Measurements from ENCODE around the gene PLBD1.

PLBD1 gene, protein sequence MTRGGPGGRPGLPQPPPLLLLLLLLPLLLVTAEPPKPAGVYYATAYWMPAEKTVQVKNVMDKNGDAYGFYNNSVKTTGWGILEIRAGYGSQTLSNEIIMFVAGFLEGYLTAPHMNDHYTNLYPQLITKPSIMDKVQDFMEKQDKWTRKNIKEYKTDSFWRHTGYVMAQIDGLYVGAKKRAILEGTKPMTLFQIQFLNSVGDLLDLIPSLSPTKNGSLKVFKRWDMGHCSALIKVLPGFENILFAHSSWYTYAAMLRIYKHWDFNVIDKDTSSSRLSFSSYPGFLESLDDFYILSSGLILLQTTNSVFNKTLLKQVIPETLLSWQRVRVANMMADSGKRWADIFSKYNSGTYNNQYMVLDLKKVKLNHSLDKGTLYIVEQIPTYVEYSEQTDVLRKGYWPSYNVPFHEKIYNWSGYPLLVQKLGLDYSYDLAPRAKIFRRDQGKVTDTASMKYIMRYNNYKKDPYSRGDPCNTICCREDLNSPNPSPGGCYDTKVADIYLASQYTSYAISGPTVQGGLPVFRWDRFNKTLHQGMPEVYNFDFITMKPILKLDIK

DNA sequence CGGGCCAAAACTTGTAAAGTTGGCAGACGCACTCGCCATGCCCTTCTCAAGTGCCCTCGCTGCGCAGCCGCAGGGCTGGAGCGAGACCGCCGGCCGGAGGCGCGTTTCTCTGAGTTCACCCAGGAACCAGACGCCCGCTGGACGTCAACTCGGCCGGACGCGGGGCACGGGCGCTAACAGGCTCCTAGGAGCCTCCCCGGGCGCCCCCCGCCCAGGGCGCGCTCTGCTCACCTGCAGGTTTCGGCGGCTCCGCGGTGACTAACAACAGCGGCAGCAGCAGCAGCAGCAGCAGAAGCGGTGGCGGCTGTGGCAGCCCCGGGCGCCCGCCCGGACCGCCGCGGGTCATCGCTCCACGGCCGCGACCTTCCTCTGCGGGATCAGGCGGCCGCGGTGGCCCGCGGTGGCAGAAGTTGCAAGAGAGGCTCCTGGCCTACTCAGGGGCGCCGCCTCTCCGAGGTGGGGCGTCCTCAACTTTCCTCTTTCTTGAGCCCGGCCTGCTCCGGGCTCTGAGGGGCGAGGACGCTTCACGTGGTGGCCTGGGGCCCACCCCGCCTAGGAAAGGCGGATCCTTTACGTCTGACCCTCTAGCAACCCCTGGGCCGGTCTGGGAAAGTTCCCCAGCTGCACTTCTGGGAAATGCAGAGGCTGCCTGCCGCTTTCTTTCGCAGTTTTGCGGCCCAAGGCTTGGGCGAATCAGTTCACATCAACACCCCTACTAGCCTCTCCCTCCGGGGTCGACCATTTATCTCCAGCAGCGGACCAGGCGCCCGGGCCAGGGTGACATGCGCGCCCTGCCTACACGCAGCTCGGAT, at the start of gene PLBD1:
PLBD1 (minus strand) TSS at position 533 of the 812 bp plus-strand sequence; CDS start at position 346, 187 bp downstream.
- in situ Hi-C loops (cut with MboI; ENCODE audit: low sequenced_read_pairs), result no loop called here

DNA sequence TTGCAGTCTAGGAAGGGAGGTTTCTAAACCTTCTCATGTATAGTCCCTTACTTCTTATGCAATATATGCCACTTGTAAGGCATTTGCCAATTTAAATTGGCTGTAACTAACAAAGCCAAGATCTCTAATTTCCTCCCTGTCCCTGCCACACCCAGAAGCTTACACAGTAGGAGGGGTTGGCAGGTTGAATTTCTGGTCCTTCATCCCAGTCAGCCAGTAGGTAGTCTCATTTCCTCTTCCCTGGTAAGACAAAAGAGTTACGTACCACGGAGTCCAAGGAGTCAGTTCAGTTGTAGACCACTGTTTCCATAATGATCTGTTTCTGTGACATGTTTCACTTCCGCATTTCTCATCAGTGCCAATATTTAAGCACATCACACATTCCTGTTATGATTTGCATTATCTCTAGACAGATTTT, 47.0 kb upstream of the PLBD1 start:
- in situ Hi-C loops (cut with MboI; ENCODE audit: low sequenced_read_pairs), result no loop called here

DNA sequence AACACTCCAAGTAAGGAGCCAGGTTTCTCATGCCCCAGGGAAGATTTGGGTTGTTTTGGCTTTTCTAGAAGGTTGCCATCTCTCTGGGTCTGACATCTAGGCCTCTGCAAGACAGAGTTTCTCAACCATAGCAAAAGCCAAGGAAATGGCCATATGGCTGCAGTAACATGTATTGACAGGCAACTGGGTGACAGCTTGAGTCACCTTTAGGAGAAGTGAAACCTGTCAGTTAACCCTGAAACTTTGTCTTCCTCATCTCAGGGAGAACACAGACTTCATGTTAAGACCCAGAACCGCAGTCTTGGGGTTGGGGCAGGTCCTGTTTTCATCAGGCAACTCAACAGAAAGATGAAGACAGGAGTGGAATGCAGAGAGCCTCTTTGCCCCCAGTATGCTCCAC, 46.0 kb upstream of the PLBD1 start:
- in situ Hi-C loops (cut with MboI; ENCODE audit: low sequenced_read_pairs), result no loop called here

DNA sequence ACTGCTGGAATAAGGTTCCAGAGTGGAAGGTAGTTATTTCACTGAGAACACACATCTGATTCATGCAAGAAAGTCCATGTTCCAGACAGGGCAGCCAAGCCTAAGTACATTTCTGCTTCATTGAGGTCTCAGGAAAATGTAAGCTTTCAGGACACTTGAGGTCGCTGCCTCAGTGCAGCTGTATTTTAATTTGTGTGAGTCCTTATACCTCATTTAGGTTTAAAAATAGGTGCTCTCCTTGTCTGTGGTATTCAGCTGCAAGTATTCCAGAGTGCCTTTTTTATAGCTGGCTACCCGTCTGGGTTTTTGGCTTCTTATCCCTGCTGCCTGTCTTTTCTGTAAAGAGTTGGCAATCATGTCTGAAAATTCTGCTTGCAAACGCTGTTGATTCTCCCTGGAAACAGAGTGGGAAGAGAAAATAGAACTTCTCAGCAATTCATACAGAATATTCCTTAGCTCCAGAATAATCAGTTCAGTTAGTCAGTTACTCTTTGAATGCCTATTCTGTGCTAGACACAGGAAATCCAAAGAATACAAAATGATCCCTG, 45.3 kb upstream of the PLBD1 start:
- in situ Hi-C loops (cut with MboI; ENCODE audit: low sequenced_read_pairs), result no loop called here

DNA sequence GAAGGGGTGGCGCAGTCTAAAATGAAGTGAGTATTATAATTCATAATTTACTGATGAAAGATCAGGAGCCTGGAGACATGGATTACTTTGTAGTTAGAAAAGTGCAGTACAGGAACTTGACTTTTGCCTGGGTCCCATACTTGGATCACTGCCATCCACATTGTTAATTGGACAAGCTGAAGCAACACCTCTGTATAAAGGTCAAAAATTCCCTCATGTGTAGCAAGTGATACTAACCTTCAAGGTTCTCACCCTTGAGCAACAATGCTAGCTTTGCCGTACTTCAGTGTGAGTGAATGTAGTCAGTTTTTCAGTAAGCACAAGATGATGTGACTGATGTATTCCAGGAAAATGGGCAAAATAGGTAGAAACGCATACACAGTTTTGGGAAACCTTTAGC, 44.6 kb upstream of the PLBD1 start:
- in situ Hi-C loops (cut with MboI; ENCODE audit: low sequenced_read_pairs), result no loop called here

DNA sequence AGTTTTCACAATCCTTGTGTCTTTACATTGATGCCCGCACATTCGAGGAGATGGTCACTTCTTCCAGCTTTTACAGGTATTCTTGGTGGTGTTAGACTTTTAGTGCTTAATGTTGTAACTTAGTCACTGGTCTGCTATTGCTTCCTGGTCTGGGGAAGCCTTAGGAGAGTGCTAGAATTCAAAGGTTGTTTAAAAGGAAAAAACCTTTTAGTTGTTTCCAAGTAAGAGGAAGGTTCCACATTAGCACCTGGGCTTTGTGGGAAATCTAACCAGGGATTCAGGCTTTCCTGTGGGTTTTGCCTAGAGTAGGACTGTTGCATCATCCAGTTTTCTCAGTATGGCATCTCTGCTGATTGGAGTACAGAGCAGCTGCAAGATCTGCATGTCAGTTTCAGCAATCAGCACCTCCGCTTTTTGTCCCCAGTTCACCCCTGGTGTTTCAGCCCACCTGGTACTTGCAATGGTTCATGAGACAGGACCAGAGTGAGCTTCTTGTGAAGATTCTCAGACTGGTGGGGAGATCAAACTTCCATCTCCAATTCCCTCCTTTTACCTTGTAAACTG, 44.0 kb upstream of the PLBD1 start:
- in situ Hi-C loops (cut with MboI; ENCODE audit: low sequenced_read_pairs), result no loop called here

DNA sequence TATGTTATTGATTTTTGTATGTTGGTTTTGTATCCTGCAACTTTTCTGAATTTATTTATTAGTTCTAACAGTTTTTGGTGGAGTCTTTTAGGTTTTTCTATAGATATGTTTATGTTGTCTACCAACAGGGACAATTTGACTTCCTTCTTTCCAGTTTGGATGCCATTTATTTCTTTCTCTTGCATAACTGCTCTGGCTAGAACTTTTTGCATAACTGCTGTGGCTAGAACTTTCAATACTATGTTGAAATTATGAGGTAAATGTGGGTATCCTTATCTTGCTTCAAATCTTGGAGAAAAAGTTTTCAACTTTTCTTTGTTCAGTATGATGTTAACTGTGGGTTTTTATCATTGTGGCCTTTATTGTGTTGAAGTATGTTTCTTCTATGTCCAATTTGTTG, 39.9 kb upstream of the PLBD1 start:
- in situ Hi-C loops (cut with MboI; ENCODE audit: low sequenced_read_pairs), result no loop called here

DNA sequence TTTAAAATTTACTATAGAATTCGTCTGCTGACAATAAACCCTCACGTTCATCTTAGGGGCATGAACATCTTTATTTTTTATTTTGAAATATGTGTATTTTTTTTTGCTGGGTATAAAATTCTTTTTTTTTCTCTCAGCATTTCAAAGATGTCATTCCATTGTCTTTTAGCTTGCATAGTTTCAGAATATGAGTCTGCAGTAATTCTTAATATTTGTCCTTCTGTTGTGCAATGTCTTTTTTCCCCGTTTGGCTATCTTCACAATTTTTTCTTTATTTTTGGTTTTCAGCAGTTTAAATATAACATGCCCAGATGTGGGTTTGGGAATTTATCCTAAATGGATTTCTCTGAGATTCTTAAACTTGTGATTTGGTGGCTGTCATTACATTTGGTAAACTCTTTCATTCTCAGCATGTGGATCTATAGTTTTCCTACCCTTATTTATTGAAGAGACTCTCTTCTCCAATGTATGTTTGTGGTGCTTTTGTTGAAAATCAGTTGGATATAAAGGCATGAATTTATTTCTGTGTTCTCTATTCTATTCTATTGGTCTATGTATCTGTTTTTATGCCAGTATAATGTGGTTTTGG, 37.8 kb upstream of the PLBD1 start:
- in situ Hi-C loops (cut with MboI; ENCODE audit: low sequenced_read_pairs), result no loop called here

DNA sequence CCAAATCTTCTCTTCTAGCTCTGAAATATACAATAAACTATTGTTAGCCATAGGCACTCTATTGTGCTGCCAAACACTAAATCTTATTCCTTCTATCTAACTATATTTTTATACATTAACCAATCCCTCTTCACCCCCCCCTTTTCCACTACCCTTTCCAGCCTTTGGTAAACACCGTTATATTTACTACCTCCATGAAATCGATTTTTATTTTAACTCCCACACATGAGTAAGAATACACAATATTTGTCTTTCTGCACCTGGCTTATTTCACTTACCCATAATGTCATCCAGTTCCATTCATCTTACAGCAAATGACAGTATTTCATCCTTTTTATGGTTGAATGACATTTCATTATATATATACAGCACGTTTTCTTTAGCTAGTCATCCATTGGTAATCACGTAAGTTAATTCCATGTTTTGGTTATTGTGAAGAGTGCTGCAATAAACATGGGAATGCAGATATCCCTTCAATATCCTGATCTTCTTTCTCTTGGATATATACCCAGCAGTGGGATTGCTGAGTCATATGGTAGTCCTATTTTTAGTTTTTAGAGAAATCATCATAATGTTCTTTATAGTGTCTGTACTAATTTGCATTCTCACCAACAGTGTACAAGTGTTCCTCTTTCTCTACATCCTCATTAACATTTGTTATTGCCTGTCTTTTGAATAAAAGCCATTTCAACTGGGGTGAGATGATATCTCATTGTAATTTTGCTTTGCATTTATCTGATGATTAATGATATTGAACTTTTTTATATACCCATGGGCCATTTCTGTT, 34.2 kb upstream of the PLBD1 start:
- in situ Hi-C loops (cut with MboI; ENCODE audit: low sequenced_read_pairs), result no loop called here

DNA sequence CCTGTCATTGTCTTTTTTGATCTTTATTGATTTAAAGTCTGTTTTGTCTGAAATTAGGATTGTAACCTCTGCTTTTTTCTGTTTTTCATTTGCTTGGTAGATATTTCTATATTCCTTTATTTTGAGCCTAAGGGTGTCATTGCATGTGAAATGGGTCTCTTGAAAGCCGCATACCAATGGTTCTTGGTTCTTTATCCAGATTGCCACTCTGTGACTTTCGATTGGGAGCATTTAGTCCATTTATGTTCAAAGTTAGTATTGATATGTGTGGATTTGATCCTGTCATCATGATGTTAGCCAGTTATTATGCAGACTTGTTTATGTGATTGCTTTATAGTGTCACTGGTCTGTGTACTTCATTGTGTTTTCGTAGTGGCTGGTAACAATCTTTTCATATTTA, 29.8 kb upstream of the PLBD1 start:
- in situ Hi-C loops (cut with MboI; ENCODE audit: low sequenced_read_pairs), result no loop called here

DNA sequence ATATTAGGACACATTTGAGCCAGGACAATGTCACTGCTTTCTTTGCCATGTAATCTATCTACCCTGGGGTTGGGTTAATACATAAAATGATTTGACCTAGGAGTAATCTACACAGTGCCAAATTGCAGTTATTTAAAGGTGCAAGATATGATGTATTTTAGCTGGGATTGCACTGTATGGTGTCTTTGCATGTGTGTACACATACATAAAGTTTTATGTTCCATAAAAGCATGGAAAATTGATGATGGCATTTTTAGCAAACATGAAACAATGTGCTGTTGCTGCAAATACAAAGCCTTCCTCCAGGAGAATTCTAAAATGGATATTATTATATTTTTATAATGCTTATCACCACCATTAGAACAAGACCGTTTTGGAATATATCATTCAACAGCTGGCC, 24.0 kb upstream of the PLBD1 start:
- in situ Hi-C loops (cut with MboI; ENCODE audit: low sequenced_read_pairs), result no loop called here

DNA sequence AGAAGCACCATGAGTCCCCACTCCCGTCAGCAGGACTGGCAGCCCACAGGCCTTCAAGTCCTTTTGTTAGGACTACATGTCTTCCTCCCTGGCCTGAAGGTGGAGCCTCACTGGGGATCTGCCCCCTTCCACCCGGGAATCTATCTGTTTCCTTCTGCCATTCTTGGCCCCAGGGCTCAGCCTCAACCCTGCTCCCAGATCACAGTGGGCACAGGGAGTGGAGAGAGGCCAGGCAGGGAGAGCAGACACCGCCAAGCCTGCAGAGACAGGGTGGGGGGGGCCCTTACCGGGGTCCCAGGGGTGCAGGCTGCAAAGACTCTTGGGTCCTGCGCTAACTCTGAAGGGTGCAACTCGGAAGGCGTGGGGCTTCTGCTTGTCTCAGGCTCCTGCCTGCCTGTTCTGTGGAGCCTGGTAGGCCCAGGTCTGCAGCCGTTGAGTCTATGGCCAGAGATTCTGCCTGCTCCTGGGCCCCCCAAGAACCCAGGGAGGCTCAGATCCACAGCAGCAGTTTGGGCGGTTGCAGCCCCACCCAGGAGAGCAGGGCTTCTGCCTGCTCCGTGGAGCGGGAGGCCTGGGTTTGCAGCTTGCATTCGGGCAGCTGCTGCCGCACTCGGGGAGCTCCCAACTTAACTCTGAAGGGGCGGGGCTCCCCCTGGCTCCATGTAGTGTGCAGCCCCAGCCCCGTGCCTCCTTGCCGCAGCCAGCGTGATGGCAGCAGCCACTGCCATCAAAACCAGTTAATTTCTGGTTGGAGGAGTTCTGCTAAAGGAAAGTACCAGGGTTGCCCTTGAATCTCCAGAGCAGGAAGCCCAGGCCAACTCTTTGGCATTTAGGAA, 21.7 kb upstream of the PLBD1 start:
- in situ Hi-C loops (cut with MboI; ENCODE audit: low sequenced_read_pairs), result no loop called here

DNA sequence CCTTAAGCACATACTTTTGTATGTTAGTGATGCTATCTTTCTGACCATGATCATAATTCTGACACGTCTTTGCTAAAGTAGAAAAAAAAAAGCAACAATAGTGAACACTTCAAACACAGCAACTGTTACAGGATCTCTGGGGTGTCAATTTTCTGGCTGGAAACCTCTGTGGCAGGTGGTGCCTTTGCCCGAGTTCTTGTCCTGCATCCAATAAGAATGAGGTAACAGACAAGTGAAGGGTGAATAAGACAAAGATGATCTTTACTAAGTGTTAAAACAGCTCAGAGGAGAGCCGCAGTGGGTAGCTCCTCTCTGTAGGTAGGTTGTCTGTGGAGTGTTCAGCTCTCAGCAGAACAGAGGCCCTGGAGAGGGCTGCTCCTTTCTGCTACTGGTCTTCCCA, 20.9 kb upstream of the PLBD1 start:
- in situ Hi-C loops (cut with MboI; ENCODE audit: low sequenced_read_pairs), result no loop called here

DNA sequence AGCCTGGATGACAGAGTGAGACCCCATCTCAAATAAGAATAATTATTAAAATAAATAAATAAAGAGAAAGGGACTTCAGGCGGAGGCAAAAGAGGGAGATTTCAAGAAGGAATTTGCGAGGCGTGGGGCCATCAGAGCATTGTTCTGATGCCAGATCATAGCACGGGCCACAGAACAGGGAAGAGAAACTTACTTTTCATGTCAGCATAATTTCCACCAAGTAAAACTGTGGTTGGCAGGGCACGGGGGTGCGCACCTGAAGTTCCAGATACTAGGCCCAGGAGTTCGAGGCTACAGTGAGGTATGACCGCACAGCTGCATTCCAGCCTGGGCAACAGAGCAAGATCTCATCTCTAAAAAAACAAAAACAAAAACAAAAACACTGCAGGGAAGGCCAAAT, 11.0 kb upstream of the PLBD1 start:
- in situ Hi-C loops (cut with MboI; ENCODE audit: low sequenced_read_pairs), result no loop called here

DNA sequence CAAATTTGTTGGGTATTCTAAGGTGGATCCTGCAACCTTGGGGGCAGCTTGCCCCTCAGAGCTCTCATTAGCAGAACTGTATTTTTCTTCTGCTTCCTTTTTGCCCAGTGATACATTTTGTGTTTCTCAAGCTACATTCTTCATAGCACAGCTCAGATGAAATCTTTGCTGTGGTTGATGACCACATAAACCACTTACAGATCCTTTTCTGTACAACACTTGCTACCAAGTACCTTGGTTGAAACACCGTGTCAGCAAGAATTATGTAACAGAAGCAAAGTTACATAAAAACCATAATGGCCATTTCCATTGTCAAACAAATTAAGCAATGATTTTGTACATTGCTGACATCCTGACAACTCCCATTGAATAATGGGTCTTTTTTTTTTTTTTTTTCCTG, 9.7 kb upstream of the PLBD1 start:
- in situ Hi-C loops (cut with MboI; ENCODE audit: low sequenced_read_pairs), result no loop called here

DNA sequence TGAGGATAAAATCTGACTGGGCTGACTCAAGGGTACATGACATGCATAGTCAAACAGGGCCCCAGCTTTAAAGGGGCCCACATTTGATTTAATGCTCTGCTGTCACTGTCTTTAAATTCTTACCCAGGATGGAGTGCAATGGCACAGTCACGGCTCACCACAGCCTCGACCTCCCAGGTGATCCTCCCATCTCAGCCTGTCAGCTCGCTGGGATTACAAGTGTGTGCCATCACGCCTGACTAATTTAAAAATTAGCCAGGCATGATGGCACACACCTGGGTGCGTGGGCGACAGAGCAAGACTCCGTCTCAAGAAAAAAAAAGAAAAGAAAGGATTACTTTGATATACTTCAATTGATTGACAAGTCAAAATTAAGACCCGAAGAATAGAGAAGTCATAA, 9.2 kb upstream of the PLBD1 start:
- in situ Hi-C loops (cut with MboI; ENCODE audit: low sequenced_read_pairs), result no loop called here

DNA sequence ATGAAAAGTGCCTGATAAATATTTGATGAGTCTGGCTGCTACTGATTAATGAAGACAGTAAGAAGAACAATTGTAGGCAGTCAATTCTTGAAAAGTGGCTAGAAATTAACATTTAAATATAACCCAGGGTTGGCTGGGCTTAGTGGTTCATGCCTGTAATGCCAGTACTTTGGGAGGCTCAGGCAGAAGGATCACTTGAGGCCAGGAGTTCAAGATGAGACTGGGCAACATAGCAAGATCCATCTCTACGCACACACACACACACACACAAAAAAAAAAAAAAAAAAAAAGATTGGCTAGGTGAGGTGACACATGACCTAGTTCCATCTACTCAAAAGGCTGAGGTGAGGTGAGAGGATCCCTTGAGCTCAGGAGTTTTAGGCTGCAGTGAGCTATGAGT, 7.9 kb upstream of the PLBD1 start:
- in situ Hi-C loops (cut with MboI; ENCODE audit: low sequenced_read_pairs), result no loop called here

DNA sequence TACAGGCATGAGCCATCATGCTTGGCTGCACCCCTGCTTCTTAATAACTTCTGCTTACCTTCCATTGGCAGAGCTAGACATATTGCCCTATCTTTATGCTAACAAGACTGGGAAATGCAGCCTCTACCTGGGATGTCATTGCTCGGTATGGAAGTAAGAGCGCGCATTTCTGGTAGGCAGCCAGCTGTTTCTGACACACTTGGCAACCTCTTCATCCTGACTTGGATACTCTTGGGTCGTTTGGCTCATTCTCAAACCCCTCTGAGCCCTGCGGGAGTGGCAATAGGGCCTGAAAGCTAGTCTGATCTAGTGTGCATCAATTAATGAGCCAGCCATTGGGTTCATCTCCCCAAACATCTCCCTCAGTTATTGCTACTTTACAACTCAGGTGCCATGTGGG, 5.4 kb upstream of the PLBD1 start:
- in situ Hi-C loops (cut with MboI; ENCODE audit: low sequenced_read_pairs), result no loop called here

DNA sequence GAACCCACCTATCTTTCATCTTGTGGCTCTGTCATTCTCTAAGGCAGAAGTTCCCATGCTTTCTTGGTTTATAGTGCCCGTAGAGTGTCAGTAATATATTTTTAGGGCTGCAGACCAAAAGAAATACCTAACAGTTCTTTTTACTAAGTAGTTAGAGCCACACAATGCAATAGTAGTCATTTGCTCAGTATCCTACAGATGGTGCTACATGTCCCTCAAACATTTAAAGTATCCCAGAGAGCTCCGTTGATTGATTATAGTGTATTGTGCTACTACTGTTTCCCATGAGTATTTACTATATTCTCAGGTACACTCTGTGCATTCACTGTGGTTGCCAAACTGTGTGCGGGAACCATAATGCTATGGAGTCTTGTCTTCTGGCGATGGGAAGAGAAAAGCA, 4.7 kb upstream of the PLBD1 start:
- in situ Hi-C loops (cut with MboI; ENCODE audit: low sequenced_read_pairs), result no loop called here

All from HL-60/S4 treated with retinoic acid at 250 ng/mL for 4 days and 3 days (cell line).